Stimulated activated naive CD8-positive, alpha-beta T cell treated with anti-CD3 and anti-CD28 coated beads, Interleukin-15, amount 100 ng/mL, for 72 hours (primary cell): ENCODE results near the gene QPRT.
"Not testable (repeated sequence)": the region's sequence is repeated elsewhere in the genome, so short reads cannot be mapped to it uniquely, and the experiment has no call there.

ENCODE experiments used
- ATAC-seq: fragments of 150-1000 bp; cut with Tn5 transposase; 2 replicates; pipeline ENCODE4 v1.10.0; 2021; ENCODE audit warnings: mild to moderate bottlenecking, moderate library complexity
- DNase-seq, 2 donors: peaks; one replicate each; pipeline ENCODE4 v3.0.0; 2021 to 2022
- H3K27ac Mint-ChIP-seq, 2 donors: one replicate each; pipeline ENCODE4 v1.8.0; 2022; ENCODE audit warnings: mild to moderate bottlenecking in 2 of 2, mixed read lengths in 2 of 2, moderate library complexity in 2 of 2
- H3K27me3 Mint-ChIP-seq: one replicate; pipeline ENCODE4 v1.8.0; 2022; ENCODE audit warnings: mixed read lengths
- H3K4me1 Mint-ChIP-seq: one replicate; pipeline ENCODE4 v1.8.0; 2022; ENCODE audit warnings: mild to moderate bottlenecking, mixed read lengths
- H3K4me3 Mint-ChIP-seq, 2 donors: one replicate each; pipeline ENCODE4 v1.8.0; 2022; ENCODE audit warnings: mild to moderate bottlenecking in 2 of 2, mixed read lengths in 2 of 2, moderate library complexity in 1 of 2
- H3K9me3 Mint-ChIP-seq, 2 donors: one replicate each; pipeline ENCODE4 v1.8.0; 2022; ENCODE audit warnings: mixed read lengths in 2 of 2

Gene QPRT

GRCh38 chr16:29674188-29674587, 4.8 kb upstream of the QPRT start:
- DNase-seq: no peak
- no peak for ATAC-seq
- Mint-ChIP-seq H3K27me3 (no peaks in the 10 kb centered on the region), H3K9me3 (no peaks in the 10 kb centered on the region), H3K27ac (no peak overlapping the region), H3K4me1 (peaks cover 28% of the 10 kb centered on the region), H3K4me3 (no peak overlapping the region)

DNA sequence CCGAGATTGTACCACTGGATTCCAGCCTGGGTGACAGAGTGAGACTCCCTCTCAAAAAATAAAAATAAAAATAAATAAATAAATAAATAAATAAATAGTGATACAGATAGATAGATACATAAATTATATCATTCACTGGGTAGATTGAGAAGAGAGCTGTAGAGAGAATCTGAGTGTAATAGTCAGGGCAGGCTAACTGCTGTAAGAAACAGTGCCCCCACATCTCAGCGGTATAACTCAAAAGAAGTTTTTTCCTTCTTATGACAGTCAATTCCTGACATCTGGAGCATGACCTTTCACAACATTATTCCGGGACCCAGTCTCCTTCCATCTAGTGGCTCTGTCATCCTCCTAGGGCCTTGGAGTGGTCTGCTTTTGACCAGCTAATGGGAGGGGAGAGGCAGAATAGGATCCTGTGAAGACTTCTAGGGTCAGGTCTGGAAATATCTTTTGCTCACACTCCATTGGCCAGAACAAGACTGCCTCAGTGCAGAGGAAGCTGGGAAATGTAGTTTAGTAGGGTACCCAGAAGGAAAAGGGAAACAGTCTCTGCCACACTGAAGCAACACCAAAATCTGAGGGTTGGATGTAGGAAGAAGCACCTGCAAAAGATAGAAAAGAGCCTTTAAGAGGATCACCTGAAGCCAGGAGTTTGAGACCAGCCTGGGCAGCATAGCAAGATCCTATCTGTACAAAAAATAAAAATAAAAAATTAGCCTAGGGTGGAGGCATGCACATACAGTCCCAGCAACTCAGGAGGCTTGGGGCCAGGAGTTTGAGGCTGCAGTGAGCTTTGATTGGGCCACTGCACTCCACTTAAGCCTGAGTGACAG, 3.0 kb upstream of the QPRT start:
- DNase-seq (no peak), ATAC-seq (peak; percentile 73)
- no peaks in the 10 kb centered on the region for H3K9me3 Mint-ChIP-seq
- peak overlapping the region in 1 of 2 donors; percentile 7 for H3K27ac Mint-ChIP-seq
- H3K4me1 Mint-ChIP-seq: peaks cover 36% of the 10 kb centered on the region
- no peaks in the 10 kb centered on the region for H3K27me3 Mint-ChIP-seq
- no peak overlapping the region for H3K4me3 Mint-ChIP-seq

DNA sequence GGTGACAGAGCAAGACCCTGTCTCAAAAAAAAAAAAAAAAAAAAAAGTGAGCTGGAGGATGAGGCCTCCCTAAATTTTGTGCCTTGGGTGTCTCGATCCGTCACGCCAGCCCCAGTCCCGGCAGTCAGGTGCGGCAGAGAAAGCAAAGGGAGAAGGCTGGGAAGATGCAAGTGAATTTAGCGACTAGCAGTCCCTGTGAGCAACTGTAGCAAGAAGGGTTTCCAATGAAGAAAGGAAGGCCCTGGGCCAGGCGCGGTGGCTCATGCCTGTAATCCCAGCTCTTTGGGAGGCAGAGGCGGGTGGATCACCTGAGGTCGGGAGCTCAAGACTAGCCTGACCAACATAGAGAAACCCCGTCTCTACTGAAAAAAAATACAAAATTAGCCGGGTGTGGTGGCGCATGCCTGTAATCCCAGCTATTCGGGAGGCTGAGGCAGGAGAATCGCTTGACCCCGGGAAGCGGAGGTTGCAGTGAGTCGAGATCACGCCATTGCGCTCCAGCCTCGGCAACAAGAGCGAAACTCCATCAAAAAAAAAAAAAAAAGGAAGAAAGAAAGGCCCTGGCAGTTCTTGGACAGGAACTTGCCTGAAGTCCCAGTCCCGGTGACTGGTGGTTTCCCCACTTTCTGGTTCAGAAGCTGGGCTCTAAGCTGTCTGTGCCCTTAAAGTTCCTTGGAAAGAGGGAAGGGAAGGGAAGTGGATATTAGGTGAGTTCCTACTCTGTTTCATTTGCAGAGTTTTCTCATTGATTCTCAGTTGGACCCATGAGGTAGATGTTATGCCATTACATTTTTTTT, 1.8 kb upstream of the QPRT start:
- Mint-ChIP-seq H3K27me3 (no peaks in the 10 kb centered on the region), H3K27ac (no peak overlapping the region), H3K4me1 (peaks cover 36% of the 10 kb centered on the region), H3K4me3 (no peak overlapping the region), H3K9me3 (no peaks in the 10 kb centered on the region)
- DNase-seq (no peak), ATAC-seq (no peak)

- no peaks in the 10 kb centered on the region for H3K27me3 Mint-ChIP-seq
- peak overlapping the region in 1 of 2 donors; percentile 81 for H3K4me3 Mint-ChIP-seq
- no peak for ATAC-seq
- DNase-seq: no peak
- H3K27ac Mint-ChIP-seq: no peak overlapping the region
- H3K4me1 Mint-ChIP-seq: peaks cover 34% of the 10 kb centered on the region
- H3K9me3 Mint-ChIP-seq: no peaks in the 10 kb centered on the region
These were observed 1.2 kb downstream of the QPRT start for GRCh38 chr16:29680180-29680598.

GRCh38 chr16:29683543-29684090, 4.6 kb downstream of the QPRT start:
- Mint-ChIP-seq H3K4me1 (peaks cover 43% of the 10 kb centered on the region), H3K27ac (no peak overlapping the region), H3K27me3 (no peaks in the 10 kb centered on the region), H3K4me3 (no peak overlapping the region), H3K9me3 (no peaks in the 10 kb centered on the region)
- DNase-seq (no peak), ATAC-seq (no peak)

- no peak for ATAC-seq
- peak overlapping the region in 1 of 2 donors; percentile 60 for H3K27ac Mint-ChIP-seq
- H3K4me3 Mint-ChIP-seq: no peak overlapping the region
- H3K4me1 Mint-ChIP-seq: peaks cover 32% of the 10 kb centered on the region
- no peaks in the 10 kb centered on the region for H3K27me3 Mint-ChIP-seq
- no peak for DNase-seq
- no peaks in the 10 kb centered on the region for H3K9me3 Mint-ChIP-seq
These were observed 5.7 kb downstream of the QPRT start for GRCh38 chr16:29684679-29685078.

GRCh38 chr16:29686740-29687332, 7.9 kb downstream of the QPRT start:
- Mint-ChIP-seq H3K27me3 (no peaks in the 10 kb centered on the region), H3K27ac (peak overlapping the region; percentile 0 to 78), H3K9me3 (no peaks in the 10 kb centered on the region), H3K4me1 (peaks cover 27% of the 10 kb centered on the region), H3K4me3 (peak overlapping the region; percentile 13 to 35)
- no peak for ATAC-seq
- DNase-seq: no peak

DNA sequence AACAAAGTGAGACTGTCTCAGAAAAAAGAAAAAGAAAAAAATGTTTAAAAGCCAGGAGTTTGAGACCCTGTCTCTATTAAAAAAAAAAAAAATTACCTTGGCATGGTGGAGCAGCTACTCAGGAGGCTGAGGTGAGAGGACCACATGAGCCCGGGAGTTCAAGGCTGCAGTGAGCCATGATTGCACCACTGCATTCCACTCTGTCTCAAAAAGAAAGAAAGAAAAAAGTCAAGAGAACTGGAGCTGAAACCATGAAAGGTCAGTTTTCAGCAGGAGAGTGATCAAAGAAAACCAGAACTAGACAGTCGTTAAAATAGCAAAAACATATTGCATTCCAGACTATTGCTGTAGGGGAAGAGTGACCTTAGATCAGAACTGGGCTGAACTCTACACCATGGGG, 8.8 kb downstream of the QPRT start:
- DNase-seq (no peak), ATAC-seq (no peak)
- no peaks in the 10 kb centered on the region for H3K27me3 Mint-ChIP-seq
- peaks cover 28% of the 10 kb centered on the region for H3K4me1 Mint-ChIP-seq
- no peak overlapping the region for H3K4me3 Mint-ChIP-seq
- H3K9me3 Mint-ChIP-seq: no peaks in the 10 kb centered on the region
- H3K27ac Mint-ChIP-seq: no peak overlapping the region

- Mint-ChIP-seq H3K4me1 (peaks cover 28% of the 10 kb centered on the region), H3K9me3 (no peaks in the 10 kb centered on the region), H3K27me3 (no peaks in the 10 kb centered on the region), H3K4me3 (no peak overlapping the region), H3K27ac (no peak overlapping the region)
- ATAC-seq: no peak
- no peak for DNase-seq
These were observed 9.2 kb downstream of the QPRT start for GRCh38 chr16:29688172-29688571.

DNA sequence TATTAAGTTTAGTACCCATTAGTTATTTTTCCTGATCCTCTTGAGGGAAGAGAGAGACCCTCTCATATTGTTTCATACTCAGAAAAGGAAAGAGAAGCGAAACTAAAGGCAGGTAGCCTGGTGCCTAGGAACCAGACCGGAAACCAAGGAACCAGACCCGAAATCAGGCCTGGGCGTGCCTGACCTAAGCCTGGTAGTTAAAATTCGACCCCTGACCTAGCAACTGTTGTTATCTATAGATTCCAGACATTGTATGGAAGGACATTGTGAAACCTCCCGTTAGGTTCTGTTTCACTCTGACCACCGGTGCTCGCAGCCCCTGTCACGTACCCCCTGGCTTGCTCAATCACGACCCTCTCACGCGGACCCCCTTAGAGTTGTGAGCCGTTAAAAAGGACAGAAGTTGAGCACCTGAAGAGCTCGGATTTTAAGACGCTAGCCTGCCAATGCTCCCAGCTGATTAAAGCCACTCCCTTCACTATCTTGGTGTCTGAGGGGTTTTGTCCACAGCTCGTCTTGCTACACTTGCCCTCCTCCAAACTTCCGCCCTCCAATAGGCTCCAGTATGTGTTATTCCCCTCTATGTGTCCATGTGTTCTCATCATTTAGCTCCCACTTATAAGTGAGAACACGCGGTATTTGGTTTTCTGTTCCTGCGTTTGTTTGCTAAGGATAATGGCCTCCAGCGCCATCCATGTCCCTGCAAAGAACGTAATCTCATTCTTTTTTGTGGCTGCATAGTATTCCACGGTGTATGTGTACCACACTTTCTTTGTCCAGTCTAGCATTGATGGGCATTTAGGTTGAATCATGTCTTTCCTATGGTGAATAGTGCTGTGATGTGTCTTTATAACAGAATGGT, 10.7 kb downstream of the QPRT start:
- not testable (repeated sequence) for H3K9me3 Mint-ChIP-seq, H3K4me3 Mint-ChIP-seq, H3K27me3 Mint-ChIP-seq, ATAC-seq, H3K27ac Mint-ChIP-seq, DNase-seq
- peaks cover 28% of the 10 kb centered on the region for H3K4me1 Mint-ChIP-seq

DNA sequence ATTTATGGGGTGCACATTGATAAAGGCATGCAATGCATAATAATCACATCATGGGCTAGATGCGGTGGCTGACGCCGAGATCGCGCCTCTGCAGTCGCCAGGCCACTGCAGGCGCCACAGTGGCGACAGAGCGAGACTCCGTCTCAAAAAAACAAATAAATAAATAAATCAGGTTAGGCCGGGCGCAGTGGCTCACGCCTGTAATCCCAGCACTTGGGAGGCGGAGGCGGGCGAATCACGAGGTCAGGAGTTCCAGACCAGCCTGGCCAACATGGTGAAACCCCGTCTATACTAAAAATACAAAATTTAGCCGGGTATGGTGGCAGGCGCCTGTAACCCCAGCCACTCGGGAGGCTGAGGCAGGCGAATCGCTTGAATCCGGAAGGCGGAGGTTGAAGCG, 13.6 kb downstream of the QPRT start:
- H3K9me3 Mint-ChIP-seq, ATAC-seq, H3K27ac Mint-ChIP-seq, DNase-seq, H3K4me3 Mint-ChIP-seq, H3K27me3 Mint-ChIP-seq: not testable (repeated sequence)
- H3K4me1 Mint-ChIP-seq: peaks cover 11% of the 10 kb centered on the region

DNA sequence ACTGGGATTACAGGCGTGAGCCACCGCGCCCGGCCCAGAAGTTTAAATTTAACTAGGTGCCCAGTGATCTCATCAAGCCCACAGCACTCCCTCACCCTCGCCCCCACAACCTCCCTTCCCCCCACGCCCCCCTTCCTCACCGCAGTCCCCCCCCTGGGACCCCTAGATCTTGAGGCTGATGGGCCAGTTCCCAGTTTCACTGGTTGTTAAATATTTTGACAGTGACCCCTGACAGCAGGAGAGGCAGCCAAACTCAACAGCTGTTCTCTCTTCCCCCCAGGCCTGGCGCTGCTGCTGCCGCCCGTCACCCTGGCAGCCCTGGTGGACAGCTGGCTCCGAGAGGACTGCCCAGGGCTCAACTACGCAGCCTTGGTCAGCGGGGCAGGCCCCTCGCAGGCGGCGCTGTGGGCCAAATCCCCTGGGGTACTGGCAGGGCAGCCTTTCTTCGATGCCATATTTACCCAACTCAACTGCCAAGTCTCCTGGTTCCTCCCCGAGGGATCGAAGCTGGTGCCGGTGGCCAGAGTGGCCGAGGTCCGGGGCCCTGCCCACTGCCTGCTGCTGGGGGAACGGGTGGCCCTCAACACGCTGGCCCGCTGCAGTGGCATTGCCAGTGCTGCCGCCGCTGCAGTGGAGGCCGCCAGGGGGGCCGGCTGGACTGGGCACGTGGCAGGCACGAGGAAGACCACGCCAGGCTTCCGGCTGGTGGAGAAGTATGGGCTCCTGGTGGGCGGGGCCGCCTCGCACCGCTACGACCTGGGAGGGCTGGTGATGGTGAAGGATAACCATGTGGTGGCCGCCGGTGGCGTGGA, 15.6 kb downstream of the QPRT start:
- ATAC-seq (no peak), DNase-seq (no peak)
- Mint-ChIP-seq H3K9me3 (no peaks in the 10 kb centered on the region), H3K4me3 (no peak overlapping the region), H3K4me1 (peaks cover 7% of the 10 kb centered on the region), H3K27me3 (no peaks in the 10 kb centered on the region), H3K27ac (no peak overlapping the region)

GRCh38 chr16:29695675-29696074, 16.7 kb downstream of the QPRT start:
- not testable (repeated sequence) for DNase-seq, H3K9me3 Mint-ChIP-seq, H3K4me3 Mint-ChIP-seq, ATAC-seq, H3K27me3 Mint-ChIP-seq
- Mint-ChIP-seq H3K4me1 (peaks cover 11% of the 10 kb centered on the region), H3K27ac (peak overlapping the region in 1 of 2 donors; percentile 92)

DNA sequence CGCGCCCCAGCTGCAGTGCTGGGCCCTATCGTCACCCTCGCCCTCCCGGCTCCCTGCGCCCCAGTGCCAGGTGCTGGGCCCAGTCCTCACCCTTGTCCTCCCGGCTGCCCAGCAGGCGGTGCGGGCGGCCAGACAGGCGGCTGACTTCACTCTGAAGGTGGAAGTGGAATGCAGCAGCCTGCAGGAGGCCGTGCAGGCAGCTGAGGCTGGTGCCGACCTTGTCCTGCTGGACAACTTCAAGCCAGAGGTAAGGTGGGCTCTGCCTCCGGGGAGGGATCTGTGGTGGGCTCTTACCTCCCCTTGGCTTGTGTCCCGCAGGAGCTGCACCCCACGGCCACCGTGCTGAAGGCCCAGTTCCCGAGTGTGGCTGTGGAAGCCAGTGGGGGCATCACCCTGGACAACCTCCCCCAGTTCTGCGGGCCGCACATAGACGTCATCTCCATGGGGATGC, 17.9 kb downstream of the QPRT start:
- DNase-seq: no peak
- no peak for ATAC-seq
- Mint-ChIP-seq H3K4me1 (peaks cover 17% of the 10 kb centered on the region), H3K27ac (no peak overlapping the region), H3K4me3 (no peak overlapping the region), H3K9me3 (no peaks in the 10 kb centered on the region), H3K27me3 (no peaks in the 10 kb centered on the region)
